ENCODE measurements around the gene TAF12.

Gene TAF12

GRCh38 chr1:28640766-28641165 lies 2.1 kb downstream of the TAF12 start:
- Histone ChIP-seq H4K20me1 (ENCODE audit: insufficient read depth, low read length) (no peaks in the 10 kb centered on the region), H3K4me3 (ENCODE audit: low read depth, low read length, poor library complexity, severe bottlenecking) (peak overlapping the region; percentile 86), H2AFZ (ENCODE audit: low read length) (no peak overlapping the region), H3K9me3 (ENCODE audit: low read length) (no peaks in the 10 kb centered on the region), H3K79me2 (ENCODE audit: insufficient read depth, low read length) (peaks cover 15% of the 10 kb centered on the region), H3K27ac (ENCODE audit: low read depth, low read length, poor library complexity, severe bottlenecking) (no peak overlapping the region), H3K27me3 (ENCODE audit: insufficient read depth, low read length) (no peaks in the 10 kb centered on the region), H3K4me1 (ENCODE audit: insufficient read depth, low read length, severe bottlenecking) (peaks cover 34% of the 10 kb centered on the region), H3K4me2 (ENCODE audit: low read length) (peak overlapping the region; percentile 82), H3K9me2 (ENCODE audit: low read depth, low read length) (no peaks in the 10 kb centered on the region), H3K36me3 (ENCODE audit: insufficient read depth, low read length) (no peaks in the 10 kb centered on the region), H3K9ac (ENCODE audit: low read length) (no peak overlapping the region), H3F3A (ENCODE audit: insufficient read depth, low read length) (no peaks in the 10 kb centered on the region)
- TF ChIP-seq CTCF (IDR thresholded peaks at IDR 0.05; ENCODE audit: low read length) (peak; percentile 53), EZH2 (IDR thresholded peaks at IDR 0.05; ENCODE audit: borderline replicate concordance, low read length) (no peak)

- no peaks in the 10 kb centered on the region for H3K9me2 ChIP-seq (ENCODE audit: low read depth, low read length)
- H3K4me1 ChIP-seq (ENCODE audit: insufficient read depth, low read length, severe bottlenecking): no peaks in the 10 kb centered on the region
- H3K27ac ChIP-seq (ENCODE audit: low read depth, low read length, poor library complexity, severe bottlenecking): no peak overlapping the region
- H3F3A ChIP-seq (ENCODE audit: insufficient read depth, low read length): no peaks in the 10 kb centered on the region; the same call in 1 of the 2 replicates
- TF ChIP-seq EZH2 (IDR thresholded peaks at IDR 0.05; ENCODE audit: borderline replicate concordance, low read length) (no peak), CTCF (IDR thresholded peaks at IDR 0.05; ENCODE audit: low read length) (no peak)
- no peak overlapping the region for H3K4me2 ChIP-seq (ENCODE audit: low read length)
- peaks cover 6% of the 10 kb centered on the region for H3K36me3 ChIP-seq (ENCODE audit: insufficient read depth, low read length)
- H3K4me3 ChIP-seq (ENCODE audit: low read depth, low read length, poor library complexity, severe bottlenecking): no peak overlapping the region
- H3K27me3 ChIP-seq (ENCODE audit: insufficient read depth, low read length): no peaks in the 10 kb centered on the region
- no peaks in the 10 kb centered on the region for H3K79me2 ChIP-seq (ENCODE audit: insufficient read depth, low read length)
- no peak overlapping the region for H3K9ac ChIP-seq (ENCODE audit: low read length)
- H4K20me1 ChIP-seq (ENCODE audit: insufficient read depth, low read length): no peaks in the 10 kb centered on the region
- 0 out of 2 replicates have a peak, but pooled peaks cover 3% of the 10 kb centered on the region for H3K9me3 ChIP-seq (ENCODE audit: low read length)
- no peak overlapping the region for H2AFZ ChIP-seq (ENCODE audit: low read length)
Observed at GRCh38 chr1:28632560-28632959, 10.3 kb downstream of the TAF12 start.

DNA sequence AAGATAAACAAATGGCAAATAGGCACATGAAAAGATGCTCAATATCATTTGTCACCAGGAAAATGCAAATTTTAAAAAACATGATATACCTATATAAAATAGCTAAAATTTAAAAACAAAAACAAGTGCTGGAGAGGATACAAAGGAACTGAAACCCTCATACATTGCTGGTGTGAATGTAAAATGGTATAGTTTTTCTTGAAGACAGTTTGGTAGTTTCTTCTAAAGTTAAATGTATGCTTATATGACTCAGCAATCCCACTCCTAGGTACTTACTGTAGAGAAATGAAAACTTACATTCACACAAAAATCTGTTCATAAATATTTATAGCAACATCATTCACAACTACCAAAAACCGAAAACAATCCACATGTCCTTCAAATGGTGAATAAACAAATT lies 11.2 kb downstream of the TAF12 start:
- Histone ChIP-seq H3K36me3 (ENCODE audit: insufficient read depth, low read length) (peaks cover 6% of the 10 kb centered on the region), H3K27me3 (ENCODE audit: insufficient read depth, low read length) (no peaks in the 10 kb centered on the region), H3K4me2 (ENCODE audit: low read length) (no peak overlapping the region), H3K27ac (ENCODE audit: low read depth, low read length, poor library complexity, severe bottlenecking) (no peak overlapping the region), H3K79me2 (ENCODE audit: insufficient read depth, low read length) (no peaks in the 10 kb centered on the region), H3K9me2 (ENCODE audit: low read depth, low read length) (no peaks in the 10 kb centered on the region), H4K20me1 (ENCODE audit: insufficient read depth, low read length) (no peaks in the 10 kb centered on the region), H3F3A (ENCODE audit: insufficient read depth, low read length) (no peaks in the 10 kb centered on the region; the same call in 1 of the 2 replicates), H2AFZ (ENCODE audit: low read length) (no peak overlapping the region), H3K9ac (ENCODE audit: low read length) (no peak overlapping the region), H3K4me1 (ENCODE audit: insufficient read depth, low read length, severe bottlenecking) (no peaks in the 10 kb centered on the region), H3K9me3 (ENCODE audit: low read length) (0 out of 2 replicates have a peak, but pooled peaks cover 3% of the 10 kb centered on the region), H3K4me3 (ENCODE audit: low read depth, low read length, poor library complexity, severe bottlenecking) (no peak overlapping the region)
- TF ChIP-seq CTCF (IDR thresholded peaks at IDR 0.05; ENCODE audit: low read length) (no peak), EZH2 (IDR thresholded peaks at IDR 0.05; ENCODE audit: borderline replicate concordance, low read length) (no peak)
